NOMO-1 (cell line): ENCODE results near the gene DEPP1.

Experiments used
- DNase-seq, 2 experiments: peaks; one replicate each; lab custom pipeline; 2025; ENCODE audit not compliant: unreplicated experiment in 2 of 2; lab: John Stamatoyannopoulos, UW

DEPP1 gene

DNA sequence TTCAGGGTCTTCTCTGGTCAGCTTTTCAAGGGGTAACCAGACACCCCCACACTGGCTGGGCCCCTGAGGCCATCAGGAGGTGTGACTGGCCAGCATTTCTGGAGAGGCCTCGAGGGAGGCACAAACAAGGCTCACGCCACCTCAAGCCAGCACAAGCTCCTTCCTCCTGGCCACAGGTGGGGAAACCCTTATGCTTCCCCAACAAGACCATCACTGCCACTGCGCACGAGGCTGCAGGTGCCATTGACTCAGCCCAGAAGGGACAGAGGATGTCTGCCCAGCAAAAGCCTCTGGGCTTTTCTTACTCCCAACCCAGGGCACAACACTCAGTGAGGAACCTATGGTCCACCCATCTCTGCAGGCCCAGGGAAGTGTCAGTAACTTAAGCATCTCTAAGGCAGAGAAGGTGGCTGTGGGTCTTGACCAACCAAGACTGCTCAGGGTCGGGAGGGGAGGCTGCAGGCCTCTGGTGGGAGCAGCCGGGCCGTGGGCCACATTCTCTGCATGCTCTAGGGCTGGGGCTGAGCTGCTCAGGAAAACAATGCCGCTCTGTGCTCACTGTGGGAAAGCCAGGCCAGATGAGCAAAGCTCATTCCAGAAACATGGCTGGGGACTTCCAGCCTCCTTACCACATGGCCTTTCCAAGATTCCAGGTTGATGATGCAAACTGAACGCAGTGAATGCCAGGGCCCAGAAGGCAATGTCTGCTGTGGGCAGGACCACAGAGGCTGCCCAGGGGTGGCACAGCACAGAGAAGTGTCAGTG, 43.2 kb downstream of the DEPP1 start:
- DNase-seq: no peak

- DNase-seq: no peak
Observed at GRCh38 chr10:44934416-44935200, 44.0 kb downstream of the DEPP1 start.

DNA sequence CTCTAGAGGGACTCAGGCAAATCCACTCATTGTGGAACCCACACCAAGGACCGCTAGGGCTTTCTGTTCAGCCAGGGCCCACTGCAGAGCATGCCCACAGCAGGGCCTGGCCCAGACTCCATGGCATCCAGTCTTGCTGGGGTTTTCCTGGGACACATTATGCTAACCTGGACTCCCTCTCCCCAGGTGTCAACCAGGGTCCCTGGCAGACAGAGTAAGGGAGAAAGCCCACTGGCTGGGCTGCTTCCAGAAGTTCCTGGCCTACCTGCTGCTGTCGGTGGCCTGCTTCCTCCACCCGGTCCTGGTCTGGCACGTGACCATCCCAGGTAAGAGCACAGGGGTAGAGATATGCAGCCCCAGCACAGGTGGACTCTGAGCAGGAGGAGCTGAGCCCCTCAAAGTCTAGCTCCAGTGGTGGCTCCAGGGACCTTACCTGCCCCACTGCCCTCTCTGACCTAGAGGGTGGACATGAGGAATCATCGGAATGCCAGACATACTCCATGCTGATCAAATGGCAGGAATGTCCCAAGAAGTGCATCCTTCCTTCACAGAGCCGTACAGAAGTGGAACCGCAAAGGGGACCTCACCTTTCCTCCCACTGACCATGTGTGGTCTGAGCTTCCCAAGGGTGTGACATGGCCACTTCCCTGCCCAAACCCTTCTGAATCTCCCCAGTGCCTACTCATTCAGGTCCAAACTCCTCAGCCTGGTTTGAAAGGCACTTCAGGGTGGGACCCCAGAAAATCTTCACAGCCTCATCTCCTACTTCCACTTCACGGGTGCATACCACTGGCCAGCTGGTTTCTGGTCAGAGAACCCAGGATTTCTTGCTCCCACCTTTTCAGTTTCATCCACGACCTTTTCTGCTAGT, 44.9 kb downstream of the DEPP1 start:
- no peak for DNase-seq

GRCh38 chr10:44932517-44933450, 45.8 kb downstream of the DEPP1 start:
- DNase-seq: peak; percentile 69 to 82

DNA sequence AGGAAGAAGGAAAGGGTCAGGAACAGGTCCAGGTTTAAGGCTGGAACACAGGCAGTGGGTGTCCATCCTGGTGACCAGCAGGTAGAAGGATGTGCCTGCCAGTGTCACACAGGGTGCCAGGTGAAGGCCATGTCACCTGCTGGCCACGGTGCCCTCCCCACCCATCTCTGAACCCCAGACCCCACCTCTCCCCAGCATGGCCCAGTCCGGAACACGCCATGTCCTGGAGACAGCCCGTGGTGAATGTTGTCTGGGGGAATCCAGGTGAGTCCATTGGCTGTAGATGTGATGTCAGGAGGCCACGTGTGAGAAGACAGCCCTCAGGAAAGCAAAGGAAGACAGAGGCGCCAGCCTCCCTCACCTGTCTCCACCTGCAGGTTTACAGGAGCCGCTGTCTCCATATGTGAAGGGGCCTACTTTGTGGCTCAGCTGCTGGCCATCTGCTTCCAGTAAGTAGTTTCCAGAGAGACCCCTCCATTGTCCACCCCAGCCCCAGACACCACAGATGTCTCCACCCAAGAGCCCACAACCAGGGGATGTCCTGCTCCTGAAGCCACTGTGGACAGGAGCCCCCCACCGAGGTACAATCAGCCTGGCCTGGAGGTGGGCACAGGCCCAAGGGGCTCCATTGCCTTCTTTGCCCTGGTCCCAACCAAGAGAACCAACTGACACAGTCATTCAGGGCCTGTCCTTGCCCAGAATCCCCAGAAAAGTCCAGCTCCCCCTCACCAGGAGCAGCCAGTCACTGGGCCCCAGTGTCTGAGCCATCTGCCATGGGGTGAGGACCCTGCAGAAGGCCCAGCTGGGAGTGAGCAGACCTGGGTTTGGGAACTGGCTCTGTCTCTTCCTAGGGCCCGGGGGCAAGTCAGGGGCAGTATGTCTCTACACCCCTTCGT, 46.7 kb downstream of the DEPP1 start:
- DNase-seq: no peak

DNA sequence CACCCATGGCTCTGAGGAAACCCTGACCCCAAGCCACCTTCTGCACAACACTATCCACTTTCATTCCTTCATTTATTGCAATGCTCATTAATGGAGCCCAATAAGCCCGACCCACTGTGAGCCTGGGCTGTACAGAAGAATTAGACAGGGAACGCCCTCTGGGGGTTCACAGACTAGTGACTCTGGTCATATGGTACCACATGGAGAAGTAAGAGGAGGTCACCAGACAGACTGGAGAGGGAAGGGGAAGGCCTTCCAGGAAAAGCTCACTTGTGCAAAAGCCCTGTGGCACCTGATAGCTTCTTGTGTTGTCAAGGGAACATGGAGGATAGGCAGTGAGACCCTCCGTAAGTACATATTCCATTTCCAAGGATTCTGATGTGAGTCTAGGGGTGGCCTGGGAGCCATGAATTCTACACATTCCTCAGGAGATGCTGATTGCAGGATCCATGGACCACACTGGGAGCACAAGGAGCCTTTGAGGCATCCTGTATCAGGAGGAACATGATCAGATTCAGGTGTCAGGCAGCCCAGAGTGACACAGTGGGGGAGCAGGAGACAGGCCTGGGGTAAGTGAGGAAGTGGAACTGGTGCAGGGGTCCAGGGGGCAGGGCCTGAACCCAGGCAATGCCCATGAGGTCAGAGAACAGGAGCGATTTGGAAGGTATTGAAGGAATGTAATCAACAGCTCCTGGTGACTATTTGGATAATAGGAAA, 47.5 kb downstream of the DEPP1 start:
- DNase-seq: no peak

DNA sequence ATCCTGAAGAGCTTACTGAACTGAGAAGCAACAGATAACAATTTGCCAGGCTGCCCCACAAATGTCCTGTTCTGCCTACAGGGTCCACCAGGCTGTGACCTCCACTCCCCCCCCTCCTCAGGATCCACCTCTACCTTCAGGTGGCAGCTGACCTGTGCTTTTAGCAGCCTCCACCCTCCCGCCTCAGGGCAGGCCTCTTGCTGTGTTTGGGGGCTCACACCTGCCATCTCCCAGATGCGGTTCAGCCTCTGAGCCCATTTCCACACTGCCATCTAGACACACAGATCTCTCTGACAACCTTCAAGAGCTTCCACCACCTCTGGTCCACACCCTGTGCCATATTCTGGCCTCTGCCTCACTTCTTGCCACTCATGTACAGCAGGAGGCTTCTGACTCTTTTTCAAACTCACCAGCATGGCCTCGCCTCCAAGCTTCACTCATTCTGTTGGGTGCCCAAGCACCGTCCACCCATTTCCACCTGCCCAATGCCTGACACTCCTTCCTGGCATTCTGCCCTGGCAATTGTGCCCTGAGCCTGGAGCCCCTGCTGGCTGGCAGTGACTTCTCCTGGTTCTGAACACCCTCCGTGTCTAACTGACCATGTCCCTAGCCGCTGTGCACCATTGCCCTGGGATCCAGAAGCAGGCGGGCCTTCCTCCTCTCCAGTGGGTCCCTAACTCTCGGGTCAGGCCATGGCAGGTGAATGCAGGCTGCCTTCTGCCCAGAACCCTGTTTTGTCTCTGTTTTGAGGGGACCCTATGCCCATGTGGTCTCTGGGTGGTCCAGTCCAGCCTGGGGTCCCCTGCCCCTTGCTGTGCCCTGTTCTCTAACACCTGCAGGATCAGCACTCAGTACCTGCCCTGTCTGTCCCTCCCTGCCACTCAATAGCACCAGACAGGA, 49.0 kb downstream of the DEPP1 start:
- DNase-seq: no peak

- no peak for DNase-seq
Observed at GRCh38 chr10:44928462-44928861, 50.1 kb downstream of the DEPP1 start.

GRCh38 chr10:44927352-44927751, 51.3 kb downstream of the DEPP1 start:
- DNase-seq: peak; percentile 7 to 31

DNA sequence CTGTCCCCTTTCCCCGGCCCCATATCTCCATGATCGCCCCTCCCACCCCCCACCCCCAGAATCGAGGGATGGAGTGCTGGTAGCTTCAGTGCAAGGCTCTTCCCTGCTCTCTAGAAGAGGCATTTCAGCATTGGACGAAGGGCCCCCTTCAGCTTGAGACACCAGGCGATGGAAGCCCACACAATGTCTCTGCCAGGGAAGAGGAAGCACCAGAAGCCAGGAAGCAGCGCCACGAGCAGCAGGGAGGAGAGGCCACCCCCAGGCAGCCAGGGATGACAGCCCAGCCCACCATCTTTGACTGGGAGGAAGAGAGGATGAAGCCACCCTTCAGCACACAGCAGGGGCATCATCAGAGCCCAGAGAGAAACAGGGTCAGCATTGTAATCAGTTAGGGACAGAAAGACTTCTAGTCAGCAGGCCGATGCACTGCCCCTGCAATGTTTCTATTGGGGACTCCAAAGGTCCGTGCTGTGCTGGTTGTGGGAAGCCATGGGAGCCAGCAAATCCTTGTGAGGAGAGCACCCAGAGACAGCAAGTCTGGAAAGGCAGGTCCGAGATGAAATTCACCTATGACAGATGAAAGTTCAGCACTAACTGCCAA, 51.8 kb downstream of the DEPP1 start:
- no peak for DNase-seq
